GM19452 (cell line): ENCODE measurements around the gene RTKN2.
"Not testable (repeated sequence)": the region's sequence is repeated elsewhere in the genome, so short reads cannot be mapped to it uniquely, and the experiment has no call there.

Source experiments
- ATAC-seq: cut with Tn5 transposase; IDR thresholded peaks from one replicate; pipeline ENCODE4 v1.9.1; 2021; ENCODE audit not compliant: unreplicated experiment

Gene RTKN2, protein sequence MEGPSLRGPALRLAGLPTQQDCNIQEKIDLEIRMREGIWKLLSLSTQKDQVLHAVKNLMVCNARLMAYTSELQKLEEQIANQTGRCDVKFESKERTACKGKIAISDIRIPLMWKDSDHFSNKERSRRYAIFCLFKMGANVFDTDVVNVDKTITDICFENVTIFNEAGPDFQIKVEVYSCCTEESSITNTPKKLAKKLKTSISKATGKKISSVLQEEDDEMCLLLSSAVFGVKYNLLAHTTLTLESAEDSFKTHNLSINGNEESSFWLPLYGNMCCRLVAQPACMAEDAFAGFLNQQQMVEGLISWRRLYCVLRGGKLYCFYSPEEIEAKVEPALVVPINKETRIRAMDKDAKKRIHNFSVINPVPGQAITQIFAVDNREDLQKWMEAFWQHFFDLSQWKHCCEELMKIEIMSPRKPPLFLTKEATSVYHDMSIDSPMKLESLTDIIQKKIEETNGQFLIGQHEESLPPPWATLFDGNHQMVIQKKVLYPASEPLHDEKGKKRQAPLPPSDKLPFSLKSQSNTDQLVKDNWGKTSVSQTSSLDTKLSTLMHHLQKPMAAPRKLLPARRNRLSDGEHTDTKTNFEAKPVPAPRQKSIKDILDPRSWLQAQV

DNA sequence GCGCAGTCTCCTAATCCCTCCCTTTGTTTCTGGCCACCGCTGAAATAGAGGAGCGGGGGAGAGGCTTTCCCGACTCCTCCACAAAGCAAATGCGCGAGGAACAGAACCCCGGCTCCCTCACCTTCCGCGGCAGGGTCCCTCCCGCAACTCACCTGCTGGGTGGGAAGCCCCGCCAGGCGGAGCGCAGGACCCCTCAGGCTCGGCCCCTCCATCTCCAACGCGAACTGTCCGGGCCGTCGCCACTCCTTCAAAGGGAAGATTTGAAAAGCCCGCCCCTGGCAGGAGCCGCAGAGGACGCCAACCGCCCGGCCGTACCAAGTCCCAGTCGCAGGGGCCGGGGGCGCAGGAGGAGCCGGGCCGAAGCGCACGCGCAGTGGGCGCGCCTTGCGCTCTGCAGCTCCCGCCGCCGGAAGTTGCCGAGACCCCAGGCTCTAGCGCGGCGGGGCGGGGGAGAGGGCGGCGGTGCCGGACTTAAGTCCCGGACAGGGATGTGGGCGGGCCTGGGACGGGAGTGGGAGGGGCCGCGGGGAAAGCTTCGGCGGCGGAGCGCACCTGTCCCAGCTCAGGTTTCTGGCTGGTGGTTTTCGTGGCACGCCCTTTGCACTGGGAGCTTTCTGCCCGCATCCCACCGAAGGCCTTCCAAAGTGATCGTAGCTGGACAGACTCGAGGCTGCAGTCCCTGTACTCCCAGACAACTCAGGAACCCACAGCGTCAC is at the start of gene RTKN2:
TSS of gene RTKN2 (minus strand) at position 446 of the 716 bp plus-strand sequence. CDS start at position 212, 234 bp downstream.
- peak; percentile 82 for ATAC-seq

DNA sequence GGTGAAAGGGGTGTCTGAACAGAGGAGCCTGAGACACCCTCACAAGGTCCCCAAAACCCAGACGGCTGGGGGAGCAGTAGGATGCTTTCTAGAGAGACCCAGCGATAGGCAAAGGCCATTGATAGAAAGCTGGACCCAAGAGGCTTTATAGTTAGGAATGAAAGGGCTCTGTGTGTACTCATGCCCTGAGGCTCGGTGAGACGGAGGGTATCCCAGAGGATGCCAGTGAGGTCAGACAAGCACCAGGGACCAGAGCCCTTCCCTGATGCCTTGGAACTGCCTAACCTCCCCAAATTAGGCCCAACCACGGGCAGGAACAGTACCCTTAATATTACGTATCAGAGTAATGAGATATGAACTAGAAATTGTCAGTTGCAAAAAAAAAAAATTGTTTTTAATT is 48.6 kb upstream of the RTKN2 start:
- ATAC-seq: no peak

DNA sequence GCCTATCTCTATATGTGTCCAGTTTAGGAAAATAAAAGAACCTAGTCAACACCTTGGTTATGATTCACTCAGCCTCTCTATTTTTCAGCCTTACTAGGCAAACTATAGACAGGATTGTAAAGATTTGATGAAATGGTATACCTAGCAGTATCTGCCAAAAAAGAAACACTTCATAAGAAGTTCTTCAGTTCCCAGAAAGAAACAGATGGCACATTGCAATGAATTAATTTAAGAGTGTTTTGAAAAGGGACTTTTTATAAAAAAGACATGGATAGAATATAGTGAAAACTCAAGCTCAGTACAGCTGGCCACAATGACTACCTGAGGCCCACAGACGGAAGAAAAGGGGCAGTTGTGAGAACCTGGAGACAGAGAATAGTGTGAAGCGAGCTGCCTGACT is 40.6 kb upstream of the RTKN2 start:
- no peak for ATAC-seq

DNA sequence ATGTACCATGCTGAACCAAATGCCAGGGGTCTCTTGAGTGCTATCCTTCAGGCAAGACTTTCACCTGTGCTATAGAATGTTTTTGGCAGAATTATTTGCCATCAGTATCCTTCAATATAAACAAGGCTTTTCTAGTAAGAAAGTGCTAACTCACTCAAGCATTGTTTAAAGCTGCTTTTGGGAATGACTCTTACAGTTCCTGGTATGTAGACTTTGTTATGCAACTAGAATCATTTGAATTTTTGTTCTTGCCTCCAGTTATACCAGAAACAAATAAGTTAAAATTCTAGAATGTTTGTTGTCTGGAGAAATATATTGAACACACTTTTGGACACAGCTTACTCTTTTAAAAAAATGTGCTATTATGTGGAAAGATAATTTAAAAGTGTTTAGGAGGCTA is 39.5 kb upstream of the RTKN2 start:
- no peak for ATAC-seq

DNA sequence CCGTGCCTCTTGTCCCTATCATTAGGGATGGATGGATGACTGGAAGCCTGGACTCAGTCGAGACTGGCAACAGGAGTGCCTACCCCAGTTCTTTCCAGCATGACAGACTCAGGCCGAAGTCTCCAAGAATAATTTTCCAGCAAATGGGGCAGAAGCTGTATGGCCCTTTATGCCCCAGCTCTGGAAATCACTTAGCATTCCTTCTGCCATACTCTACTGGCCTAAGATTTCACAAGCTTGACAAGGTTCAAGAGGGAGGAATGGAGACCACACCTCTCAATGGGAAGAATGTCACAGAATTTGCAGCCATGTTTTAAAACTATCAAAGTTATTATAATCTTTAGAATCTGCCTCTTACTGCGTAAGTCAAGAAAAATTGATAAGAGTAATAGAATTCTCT is 39.0 kb upstream of the RTKN2 start:
- no peak for ATAC-seq

DNA sequence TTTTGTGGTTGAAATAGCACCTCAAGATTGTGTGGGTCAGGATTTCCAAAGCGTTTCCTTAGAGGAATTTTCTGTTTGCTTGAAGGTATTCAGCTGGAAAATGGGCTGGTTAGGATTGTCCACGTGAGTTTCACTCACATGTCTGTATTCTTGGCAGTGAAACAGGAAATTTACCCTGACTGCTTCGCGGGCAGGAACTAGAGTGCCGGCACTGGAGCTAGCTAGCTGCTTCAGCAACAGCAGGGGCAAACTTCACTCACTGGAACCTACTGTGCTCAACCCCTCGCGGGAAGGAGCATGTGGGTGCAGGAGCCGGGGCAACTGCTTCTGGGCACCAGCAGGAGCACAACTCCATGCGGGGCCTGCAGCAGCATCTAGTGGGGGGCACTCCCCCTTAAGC is 38.0 kb upstream of the RTKN2 start:
- no peak for ATAC-seq

DNA sequence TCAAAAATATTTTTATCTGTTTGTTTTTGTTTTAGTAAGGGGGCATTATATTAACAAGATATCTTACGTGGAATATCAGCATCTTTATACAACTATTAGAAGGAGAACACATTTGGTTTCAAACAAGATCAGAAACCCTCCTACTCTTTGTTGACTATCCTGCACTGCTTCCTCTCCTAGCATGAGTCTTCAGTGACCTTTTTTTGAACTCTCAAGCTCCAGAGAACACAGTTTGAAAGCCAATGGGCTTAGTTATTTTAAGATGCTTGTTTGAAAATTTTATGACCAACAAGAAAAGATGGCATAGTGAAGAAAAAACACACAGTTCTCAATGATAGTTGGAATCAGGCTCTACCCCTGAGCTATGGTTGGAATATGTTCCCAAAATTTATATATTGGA is 37.2 kb upstream of the RTKN2 start:
- no peak for ATAC-seq

DNA sequence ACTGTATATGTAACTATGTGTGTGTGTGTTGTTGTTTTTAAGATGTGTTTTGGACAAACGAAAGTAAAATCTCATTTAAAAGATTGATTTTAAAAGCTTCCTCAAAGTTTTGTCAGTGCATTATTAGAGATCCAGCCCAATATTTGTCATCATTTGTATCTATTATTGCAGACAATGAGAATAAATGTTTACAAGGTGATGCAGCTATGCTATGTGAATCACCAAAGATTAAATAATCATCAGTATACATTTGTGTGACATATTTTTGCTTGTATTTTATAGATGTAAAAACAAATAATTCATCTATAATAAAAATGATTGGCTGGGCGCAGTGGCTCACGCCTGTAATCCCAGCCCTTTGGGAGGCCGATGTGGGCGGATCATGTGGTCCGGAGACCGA is 35.3 kb upstream of the RTKN2 start:
- no peak for ATAC-seq

DNA sequence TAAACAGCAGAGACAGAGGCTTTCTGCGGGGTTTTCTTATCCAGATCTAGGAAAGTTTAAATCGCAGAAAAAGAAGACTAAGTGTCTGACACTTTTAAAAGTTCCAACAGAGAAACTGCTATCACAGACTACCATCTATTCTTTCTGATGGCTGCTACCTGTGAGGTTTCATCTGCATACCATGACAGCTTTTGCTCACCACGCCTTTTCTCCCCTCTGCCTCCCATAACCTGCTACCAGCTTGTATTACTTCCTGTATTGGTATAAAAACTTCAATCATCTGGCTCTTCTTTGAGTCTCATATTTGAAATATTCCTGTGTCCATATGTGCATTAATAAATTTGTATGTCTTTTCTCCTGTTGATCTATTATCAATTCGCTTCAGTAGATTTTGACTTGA is 34.1 kb upstream of the RTKN2 start:
- ATAC-seq: no peak

DNA sequence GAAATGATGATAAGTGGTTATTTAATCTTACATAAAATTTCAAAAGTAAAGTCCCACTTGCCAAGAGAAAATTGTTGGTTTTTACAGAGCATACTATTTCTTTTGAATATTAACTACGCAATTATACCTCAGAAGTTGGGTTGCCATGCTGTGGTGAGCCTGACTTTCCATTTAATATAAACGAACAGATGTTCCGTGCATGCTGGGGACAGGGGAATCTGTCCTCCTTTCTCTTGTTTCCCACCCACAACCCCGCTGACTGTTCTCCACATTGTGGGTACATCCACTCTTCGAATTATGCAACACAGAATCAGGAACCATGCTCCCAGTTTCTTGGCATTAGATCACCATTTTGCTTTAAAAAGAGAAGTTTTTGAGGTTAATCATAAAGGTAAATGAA is 29.2 kb upstream of the RTKN2 start:
- no peak for ATAC-seq

DNA sequence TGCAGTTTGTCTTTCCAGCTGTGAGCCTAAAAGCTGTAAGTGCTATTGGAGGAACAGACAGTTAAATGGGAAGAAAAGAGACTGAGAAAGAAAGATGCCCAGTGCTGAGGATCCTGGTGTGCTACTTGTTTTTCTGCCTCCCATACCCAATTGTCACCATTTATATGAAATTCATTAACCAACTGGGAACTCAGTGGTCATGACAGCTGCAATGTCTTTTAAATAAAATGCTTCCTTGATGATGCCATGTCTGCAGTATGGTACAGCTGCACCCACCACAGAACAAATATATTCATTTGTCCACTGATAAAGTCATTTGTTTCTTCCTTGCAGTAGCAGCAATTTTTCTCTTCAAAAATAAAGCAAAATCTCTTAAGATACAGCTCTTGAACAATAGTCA is 15.6 kb upstream of the RTKN2 start:
- no peak for ATAC-seq

DNA sequence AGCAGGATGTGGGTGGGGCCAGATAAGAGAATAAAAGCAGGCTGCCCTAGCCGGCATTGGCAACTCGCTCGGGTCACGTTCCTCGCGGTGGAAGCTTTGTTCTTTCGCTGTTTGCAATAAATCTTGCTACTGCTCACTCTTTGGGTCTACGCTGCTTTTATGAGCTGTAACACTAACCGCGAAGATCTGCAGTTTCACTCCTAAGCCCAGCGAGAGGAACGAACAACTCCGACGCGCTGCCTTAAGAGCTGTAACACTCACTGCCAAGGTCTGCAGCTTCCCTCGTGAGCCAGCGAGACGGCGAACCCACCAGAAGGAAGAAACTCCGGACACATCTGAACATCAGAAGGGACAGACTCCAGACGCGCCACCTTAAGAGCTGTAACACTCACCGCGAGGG is 12.7 kb upstream of the RTKN2 start:
- ATAC-seq: not testable (repeated sequence)

DNA sequence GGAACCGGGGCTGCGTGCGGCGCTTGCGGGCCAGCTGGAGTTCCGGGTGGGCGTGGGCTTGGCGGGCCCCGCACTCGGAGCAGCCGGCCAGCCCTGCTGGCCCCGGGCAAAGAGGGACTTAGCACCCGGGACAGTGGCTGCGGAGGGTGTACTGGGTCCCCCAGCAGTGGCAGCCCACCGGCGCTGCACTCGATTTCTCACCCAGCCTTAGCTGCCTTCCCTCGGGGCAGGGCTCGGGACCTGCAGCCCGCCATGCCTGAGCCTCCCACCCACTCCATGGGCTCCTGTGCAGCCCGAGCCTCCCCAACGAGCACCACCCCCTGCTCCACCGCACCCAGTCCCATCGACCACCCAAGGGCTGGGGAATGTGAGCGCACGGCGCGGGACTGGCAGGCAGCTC is 11.7 kb upstream of the RTKN2 start:
- ATAC-seq: not testable (repeated sequence)

DNA sequence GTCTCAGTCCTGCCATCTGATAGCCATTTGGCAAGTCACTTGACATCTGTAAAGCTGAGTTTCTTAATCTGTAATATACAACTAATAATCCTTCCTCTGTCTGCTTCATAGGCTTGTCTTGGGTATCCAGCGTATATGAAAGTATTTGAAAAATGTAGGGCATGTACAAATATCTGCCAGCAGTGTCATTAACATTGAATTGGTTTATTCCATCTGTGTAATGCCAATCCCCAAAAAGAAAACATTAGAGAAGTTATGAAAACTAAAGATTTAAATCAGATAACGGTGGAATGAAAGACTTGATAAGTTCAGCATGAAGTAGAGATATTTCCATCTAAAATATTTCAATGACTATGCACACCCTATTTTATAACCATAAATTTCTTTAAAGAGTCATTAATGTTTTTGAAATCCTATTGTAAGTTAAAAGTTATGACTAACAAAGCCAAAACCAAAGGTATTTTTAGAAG is 9.8 kb upstream of the RTKN2 start:
- no peak for ATAC-seq

DNA sequence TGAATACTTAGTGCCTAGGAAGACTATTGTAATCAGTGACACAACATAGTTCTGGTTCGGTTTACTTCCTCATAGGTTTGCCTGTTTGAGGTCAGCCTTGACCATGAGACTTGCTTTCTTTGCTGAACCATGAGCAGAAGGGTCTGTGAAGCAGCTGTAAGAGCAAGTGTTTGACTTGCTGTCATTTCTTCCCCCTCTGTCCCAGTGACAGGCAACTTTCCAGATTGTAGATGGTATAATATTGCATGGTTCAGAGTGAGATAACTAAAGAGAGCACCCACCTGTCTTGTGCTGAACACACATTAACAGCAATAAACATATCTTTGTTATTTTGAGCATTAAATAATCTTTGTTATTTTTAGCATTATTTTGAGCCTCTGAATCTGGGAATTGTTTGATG is 9.3 kb upstream of the RTKN2 start:
- no peak for ATAC-seq

DNA sequence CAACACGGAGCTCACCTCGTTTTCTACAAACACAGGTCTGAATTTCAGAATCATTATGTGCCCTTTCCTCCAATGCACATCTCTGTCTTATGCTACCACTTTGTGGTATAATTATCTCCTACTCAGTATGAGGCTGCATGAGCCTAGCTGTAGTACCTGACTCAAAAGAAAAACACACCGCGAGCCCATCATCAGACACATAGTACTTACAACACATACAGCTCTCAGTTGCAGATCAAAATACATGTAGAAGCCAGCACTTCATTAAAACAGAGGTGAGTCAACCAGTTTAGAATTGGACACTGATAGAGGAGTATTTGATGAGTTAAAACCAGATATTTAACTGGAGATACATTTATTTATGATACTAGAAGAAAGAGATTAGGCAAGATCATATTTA is 1.4 kb upstream of the RTKN2 start:
- ATAC-seq: no peak

DNA sequence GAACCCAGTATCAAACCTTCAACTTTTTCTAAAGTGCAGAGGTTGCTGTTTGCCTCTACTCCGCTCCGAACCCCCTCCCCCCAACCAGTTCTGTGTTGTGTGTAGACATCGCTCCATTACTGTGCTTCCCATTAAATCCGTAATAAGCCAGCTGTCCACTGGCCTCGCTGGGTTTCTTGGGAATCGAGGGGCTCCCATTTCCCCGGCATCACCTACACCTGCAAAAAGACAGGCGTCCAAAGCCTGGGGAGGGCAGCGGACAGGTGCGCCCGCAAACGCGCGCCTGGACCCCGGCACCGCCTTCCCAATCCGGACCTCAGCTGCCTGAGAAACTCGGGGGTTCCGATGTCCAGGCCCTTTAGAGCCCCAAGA is 631 bp downstream of the RTKN2 start:
- ATAC-seq: no peak

DNA sequence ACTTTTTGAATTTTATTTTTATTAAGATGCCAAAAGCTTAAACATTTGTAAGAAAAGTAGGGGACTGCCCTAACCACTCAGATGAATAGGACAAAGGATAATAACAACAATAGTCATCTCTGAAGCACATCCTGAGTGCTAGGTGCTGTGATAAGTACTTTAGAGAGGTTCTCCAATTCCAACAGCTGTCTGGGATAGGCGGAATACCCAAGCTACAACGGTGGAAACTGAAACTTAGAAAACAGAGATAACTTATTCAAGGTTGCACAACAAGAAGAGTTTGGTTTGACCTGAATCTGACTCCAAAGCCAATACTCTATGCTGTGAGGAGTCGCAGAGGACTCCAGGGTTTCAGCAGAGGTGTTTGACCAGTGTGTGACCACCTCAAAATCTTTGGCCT is 2.0 kb downstream of the RTKN2 start:
- no peak for ATAC-seq

DNA sequence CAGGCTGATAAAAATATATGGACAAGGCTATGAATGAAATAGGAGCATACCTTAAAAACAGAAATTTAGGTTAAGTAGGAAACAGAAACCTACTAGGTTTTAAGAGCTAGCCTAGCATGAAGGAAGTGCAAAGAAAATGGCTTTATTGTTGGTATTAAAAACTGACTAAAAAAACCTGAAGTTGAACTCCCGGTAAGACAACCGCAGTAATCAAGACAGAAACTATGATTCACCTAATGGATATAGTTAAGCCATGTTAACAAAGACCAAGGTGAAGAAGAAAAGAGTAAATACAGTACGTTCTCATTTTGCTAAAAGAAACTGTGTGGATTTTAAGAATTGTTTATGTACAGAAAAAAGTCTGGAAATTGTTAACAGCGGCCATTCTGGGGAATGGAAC is 2.5 kb downstream of the RTKN2 start:
- no peak for ATAC-seq

DNA sequence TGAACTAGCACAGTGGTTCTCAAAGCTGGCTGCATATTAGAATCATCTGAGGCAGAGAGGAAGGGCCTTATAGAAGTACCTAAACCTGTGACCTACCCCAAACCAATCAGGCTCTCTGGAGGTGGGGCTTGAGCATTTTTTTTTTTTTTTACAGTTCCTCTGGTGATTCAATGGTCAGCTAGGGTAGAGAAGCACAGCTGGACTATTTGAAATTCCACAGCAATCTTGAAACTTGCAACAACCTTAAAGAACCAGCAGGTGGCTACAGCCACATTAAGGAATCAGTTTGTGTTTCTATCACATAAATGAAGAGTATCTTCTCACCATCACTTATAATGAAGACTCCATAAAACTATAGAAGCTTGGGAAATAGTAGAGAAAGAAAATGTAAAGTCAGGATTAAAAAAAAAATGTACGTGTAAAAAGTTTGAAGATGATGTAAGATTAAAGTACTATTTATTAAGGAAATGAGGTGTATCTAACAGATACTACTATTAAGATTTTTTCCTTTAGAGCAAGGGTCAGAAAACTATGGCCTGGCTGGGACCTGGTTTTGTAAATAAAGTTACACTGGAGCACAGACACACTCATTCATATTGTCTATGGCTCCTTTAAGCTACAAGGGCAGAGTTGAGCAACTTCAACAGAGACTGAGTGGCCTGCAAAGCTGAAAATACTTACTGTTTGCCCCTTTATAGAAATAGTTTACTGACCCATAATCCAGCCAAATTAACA is 3.8 kb downstream of the RTKN2 start:
- ATAC-seq: no peak

DNA sequence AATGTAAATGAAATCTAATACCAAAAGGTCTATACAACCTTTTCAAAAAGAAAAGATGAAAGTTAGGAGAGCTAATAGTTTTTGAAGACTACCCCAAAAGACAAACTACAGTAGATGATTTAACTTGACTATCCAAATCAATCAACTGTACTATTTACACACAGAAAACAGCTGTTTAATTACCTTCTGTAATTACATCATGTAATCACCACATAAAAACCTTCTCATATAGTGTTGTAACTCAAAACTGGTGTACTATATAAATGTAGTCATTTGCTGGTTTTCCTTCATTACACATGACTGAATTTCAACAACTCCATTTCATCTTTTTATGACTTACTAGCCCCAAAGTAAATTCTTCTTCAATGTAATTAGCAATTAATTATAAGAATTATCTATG is 4.5 kb downstream of the RTKN2 start:
- ATAC-seq: no peak
